ENCODE results near the gene RNF213.

GRCh38 chr17:80374039-80374731 is 113.5 kb downstream of the RNF213 start:
- TF ChIP-seq, protein P1, sequence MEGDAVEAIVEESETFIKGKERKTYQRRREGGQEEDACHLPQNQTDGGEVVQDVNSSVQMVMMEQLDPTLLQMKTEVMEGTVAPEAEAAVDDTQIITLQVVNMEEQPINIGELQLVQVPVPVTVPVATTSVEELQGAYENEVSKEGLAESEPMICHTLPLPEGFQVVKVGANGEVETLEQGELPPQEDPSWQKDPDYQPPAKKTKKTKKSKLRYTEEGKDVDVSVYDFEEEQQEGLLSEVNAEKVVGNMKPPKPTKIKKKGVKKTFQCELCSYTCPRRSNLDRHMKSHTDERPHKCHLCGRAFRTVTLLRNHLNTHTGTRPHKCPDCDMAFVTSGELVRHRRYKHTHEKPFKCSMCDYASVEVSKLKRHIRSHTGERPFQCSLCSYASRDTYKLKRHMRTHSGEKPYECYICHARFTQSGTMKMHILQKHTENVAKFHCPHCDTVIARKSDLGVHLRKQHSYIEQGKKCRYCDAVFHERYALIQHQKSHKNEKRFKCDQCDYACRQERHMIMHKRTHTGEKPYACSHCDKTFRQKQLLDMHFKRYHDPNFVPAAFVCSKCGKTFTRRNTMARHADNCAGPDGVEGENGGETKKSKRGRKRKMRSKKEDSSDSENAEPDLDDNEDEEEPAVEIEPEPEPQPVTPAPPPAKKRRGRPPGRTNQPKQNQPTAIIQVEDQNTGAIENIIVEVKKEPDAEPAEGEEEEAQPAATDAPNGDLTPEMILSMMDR (IDR thresholded peaks at IDR 0.05; ENCODE audit: insufficient read depth, low read length), result no peak
- no peak for TF ChIP-seq REST (IDR thresholded peaks at IDR 0.05; ENCODE audit: insufficient replicate concordance, low read depth)
- no peak for TF ChIP-seq GABPA (IDR thresholded peaks at IDR 0.05; ENCODE audit: low read depth)
